Measurements from ENCODE around the gene CERS1. TPM values are rescaled to one million over a fixed set of nuclear protein-coding genes. Genes with fewer than 3 reads are reported as not detected.
A peak's percentile ranks its signal among the peaks of the same experiment; 100 is the strongest.

CERS1 gene
- total RNA-seq, 1 experiment from 2014 or later = 7.7 TPM

GRCh38 chr19:18832306-18833140, 63.4 kb downstream of the CERS1 start:
- DNase-seq (ENCODE audit: low read depth) = peak; percentile 37
- in situ Hi-C loops (cut with HindIII; ENCODE audit: low pct_unique_long_range_greater_than_20kb, low sequenced_read_pairs) = no loop called here

DNA sequence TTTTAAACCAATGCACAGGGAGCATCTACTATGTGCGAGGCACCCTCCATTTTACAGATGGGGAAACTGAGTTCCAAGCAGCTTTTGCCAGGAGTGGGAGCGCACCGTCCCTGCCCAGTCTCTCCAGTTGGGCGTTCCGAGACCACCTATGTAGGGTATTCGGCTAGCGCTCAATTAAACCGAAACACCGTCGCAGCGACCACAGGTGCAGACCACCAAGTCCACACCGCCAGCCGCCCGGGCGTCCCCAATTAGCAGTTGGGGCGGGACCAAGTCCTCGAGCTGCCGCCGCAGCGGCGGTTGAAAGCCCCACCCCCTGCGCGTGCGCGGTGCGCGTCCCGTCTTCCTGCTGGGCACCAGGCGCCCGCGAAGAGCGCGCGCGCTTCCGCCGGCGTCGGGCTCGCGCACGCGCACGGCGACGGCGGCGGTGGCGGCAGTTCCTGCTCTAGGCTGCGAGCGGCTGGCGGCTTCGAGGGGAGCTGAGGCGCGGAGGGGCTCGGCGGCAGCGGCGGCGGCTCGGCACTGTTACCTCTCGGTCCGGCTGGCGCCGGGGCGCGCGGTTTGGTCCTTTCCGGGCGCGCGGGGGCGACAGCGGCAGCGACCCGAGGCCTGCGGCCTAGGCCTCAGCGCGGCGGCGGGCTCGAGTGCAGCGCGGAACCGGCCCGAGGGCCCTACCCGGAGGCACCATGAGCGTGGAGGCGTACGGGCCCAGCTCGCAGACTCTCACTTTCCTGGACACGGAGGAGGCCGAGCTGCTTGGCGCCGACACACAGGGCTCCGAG, 64.2 kb downstream of the CERS1 start, which contains the start of gene UPF1:
Gene UPF1 (plus strand): TSS at position 436 of the 782 bp plus-strand sequence. CDS start 251 bp downstream, at position 687.
- peak; percentile 89 for DNase-seq (ENCODE audit: low read depth)
- in situ Hi-C loops (cut with HindIII; ENCODE audit: low pct_unique_long_range_greater_than_20kb, low sequenced_read_pairs) = no loop called here

GRCh38 chr19:18830488-18830887, 65.5 kb downstream of the CERS1 start:
- in situ Hi-C loops (cut with HindIII; ENCODE audit: low pct_unique_long_range_greater_than_20kb, low sequenced_read_pairs) = no loop called here
- no peak for DNase-seq (ENCODE audit: low read depth)

DNA sequence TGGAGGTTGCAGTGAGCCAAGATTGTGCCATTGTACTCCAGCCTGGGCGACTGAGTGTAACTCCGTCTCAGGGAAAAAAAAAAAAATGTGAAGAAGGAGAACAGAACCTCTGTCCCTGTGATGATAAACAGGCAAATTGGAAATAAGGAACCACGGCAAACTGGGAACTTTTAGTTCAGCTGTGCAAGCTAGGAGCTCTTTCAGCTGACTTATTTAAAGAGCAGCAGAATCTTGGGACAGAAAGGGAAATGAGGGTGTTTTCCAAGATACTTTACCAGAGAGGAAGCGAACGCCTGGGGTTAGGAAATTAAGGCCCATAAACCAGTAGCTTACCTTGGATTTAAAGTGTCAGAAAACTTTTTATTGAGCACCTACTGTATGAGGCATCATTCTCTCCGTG, 67.2 kb downstream of the CERS1 start:
- no peak for DNase-seq (ENCODE audit: low read depth)
- in situ Hi-C loops (cut with HindIII; ENCODE audit: low pct_unique_long_range_greater_than_20kb, low sequenced_read_pairs) = no loop called here

Other genes starting within 250 kb of the CERS1 start
- 1.6 and 4.5 TPM in 2 replicates for gene CRTC1, start 212.5 kb downstream of the CERS1 start, total RNA-seq (2014; rRNA removed; shearing (Covaris generic); ENCODE audit: low replicate concordance)
- gene COMP, start 104.9 kb downstream of the CERS1 start, total RNA-seq (2014; rRNA removed; shearing (Covaris generic); ENCODE audit: low replicate concordance) = not detected in 2 replicates
- 70.9 and 71.8 TPM in 2 replicates for gene UPF1, start 64.2 kb downstream of the CERS1 start, total RNA-seq (2014; rRNA removed; shearing (Covaris generic); ENCODE audit: low replicate concordance)
- gene COPE, start 23.2 kb upstream of the CERS1 start, total RNA-seq (2014; rRNA removed; shearing (Covaris generic); ENCODE audit: low replicate concordance) = 596 and 615 TPM in 2 replicates
- 91.7 and 101 TPM in 2 replicates for gene DDX49, start 23.6 kb upstream of the CERS1 start, total RNA-seq (2014; rRNA removed; shearing (Covaris generic); ENCODE audit: low replicate concordance)
- gene HOMER3, start 45.1 kb upstream of the CERS1 start, total RNA-seq (2014; rRNA removed; shearing (Covaris generic); ENCODE audit: low replicate concordance) = 115 and 131 TPM in 2 replicates
- 33.4 and 36.5 TPM in 2 replicates for gene SUGP2, start 137.4 kb upstream of the CERS1 start, total RNA-seq (2014; rRNA removed; shearing (Covaris generic); ENCODE audit: low replicate concordance)
- 84.8 and 99.9 TPM in 2 replicates for gene ARMC6, start 137.4 kb upstream of the CERS1 start, total RNA-seq (2014; rRNA removed; shearing (Covaris generic); ENCODE audit: low replicate concordance)
- gene SLC25A42, start 167.8 kb upstream of the CERS1 start, total RNA-seq (2014; rRNA removed; shearing (Covaris generic); ENCODE audit: low replicate concordance) = 5.1 and 7.8 TPM in 2 replicates
- 32.3 and 34.1 TPM in 2 replicates for gene TMEM161A, start 242.3 kb upstream of the CERS1 start, total RNA-seq (2014; rRNA removed; shearing (Covaris generic); ENCODE audit: low replicate concordance)